GM23338 (cell line): Measurements from ENCODE around the gene VMAC. TPM values are rescaled to one million over a fixed set of nuclear protein-coding genes. Genes with fewer than 3 reads are reported as not detected.

ENCODE experiments used
- ATAC-seq: fragments of 200-7000 bp; cut with Tn5 transposase; 3 replicates; pipeline ENCODE4 v1.9.1; 2020
- DNase-seq: peaks from one replicate; pipeline ENCODE4 v3.0.0-alpha.2; 2015; ENCODE audit warnings: low spot score
- H2AFZ ChIP-seq: fragments of 200-600 bp; sonication (generic); 2 replicates; pipeline ENCODE4 v1.8.0; 2016; ENCODE audit warnings: antibody characterized with exemption, mild to moderate bottlenecking, moderate library complexity
- H3F3A ChIP-seq: fragments of 200-600 bp; sonication (generic); replicated peaks from 2 replicates; pipeline ENCODE4 v1.8.0; 2017; ENCODE audit warnings: antibody characterized with exemption, mixed run types, low read depth
- H3K27ac ChIP-seq: fragments of 200-600 bp; sonication (generic); 2 replicates; pipeline ENCODE4 v1.6.1; 2016; ENCODE audit warnings: low read depth
- H3K27me3 ChIP-seq: fragments of 200-600 bp; sonication (generic); 2 replicates; pipeline ENCODE4 v1.8.0; 2016; ENCODE audit warnings: mild to moderate bottlenecking, mixed run types, moderate library complexity; ENCODE audit not compliant: insufficient read depth
- H3K36me3 ChIP-seq: fragments of 200-600 bp; sonication (generic); 2 replicates; pipeline ENCODE4 v1.8.0; 2016; ENCODE audit warnings: mild to moderate bottlenecking; ENCODE audit not compliant: insufficient read depth
- H3K4me1 ChIP-seq: fragments of 200-600 bp; sonication (generic); 2 replicates; pipeline ENCODE4 v1.8.0; 2016; ENCODE audit warnings: mild to moderate bottlenecking, moderate library complexity; ENCODE audit not compliant: insufficient read depth
- H3K4me2 ChIP-seq: fragments of 200-600 bp; sonication (generic); 2 replicates; pipeline ENCODE4 v1.7.1; 2017; ENCODE audit warnings: mixed run types
- H3K4me3 ChIP-seq: fragments of 200-600 bp; sonication (generic); 2 replicates; pipeline ENCODE4 v1.6.1; 2016; ENCODE audit warnings: mixed run types
- H3K79me2 ChIP-seq: fragments of 200-600 bp; sonication (generic); replicated peaks from 2 replicates; pipeline ENCODE4 v1.8.0; 2017; ENCODE audit warnings: mild to moderate bottlenecking; ENCODE audit not compliant: insufficient read depth
- H3K9me2 ChIP-seq: fragments of 200-600 bp; sonication (generic); 2 replicates; pipeline ENCODE4 v1.8.0; 2017; ENCODE audit not compliant: insufficient read depth
- H4K20me1 ChIP-seq: fragments of 200-600 bp; sonication (generic); replicated peaks from 2 replicates; pipeline ENCODE4 v1.8.0; 2017; ENCODE audit warnings: mild to moderate bottlenecking; ENCODE audit not compliant: insufficient read depth
- H3K27ac Mint-ChIP-seq: 2 replicates; pipeline ENCODE4 v1.8.0; 2020; ENCODE audit warnings: inconsistent platforms, mild to moderate bottlenecking, moderate library complexity, mixed read lengths
- H3K27me3 Mint-ChIP-seq: 3 replicates; pipeline ENCODE4 v1.8.0; 2022; ENCODE audit warnings: low read depth, mild to moderate bottlenecking, moderate library complexity, mixed read lengths, inconsistent platforms; ENCODE audit not compliant: insufficient read depth, poor library complexity
- H3K36me3 Mint-ChIP-seq: 3 replicates; pipeline ENCODE4 v1.8.0; 2021; ENCODE audit warnings: low read depth, mild to moderate bottlenecking, inconsistent platforms, moderate library complexity, mixed read lengths
- H3K4me1 Mint-ChIP-seq: 3 replicates; pipeline ENCODE4 v1.8.0; 2020; ENCODE audit warnings: mild to moderate bottlenecking, inconsistent platforms, mixed read lengths
- H3K4me3 Mint-ChIP-seq: 3 replicates; pipeline ENCODE4 v1.8.0; 2021; ENCODE audit warnings: moderate library complexity, mild to moderate bottlenecking, inconsistent platforms, mixed read lengths
- H3K9me3 Mint-ChIP-seq: 3 replicates; pipeline ENCODE4 v1.8.0; 2020; ENCODE audit warnings: moderate library complexity, mild to moderate bottlenecking, inconsistent platforms, mixed read lengths
- CREB1 ChIP-seq: fragments of 250-450 bp; sonication (Bioruptor Pico); IDR thresholded peaks from 2 replicates; pipeline ENCODE4 v1.5.0; 2020; ENCODE audit warnings: low read depth, mild to moderate bottlenecking, moderate library complexity
- EZH2 ChIP-seq: fragments of 200-600 bp; sonication (generic); IDR thresholded peaks from one replicate; pipeline ENCODE4 v1.8.0; 2017; ENCODE audit warnings: antibody characterized with exemption, mild to moderate bottlenecking, low read depth; ENCODE audit not compliant: unreplicated experiment
- EZH2phosphoT487 ChIP-seq: fragments of 200-600 bp; sonication (generic); IDR thresholded peaks from one replicate; pipeline ENCODE4 v1.8.1; 2018; ENCODE audit warnings: antibody characterized with exemption; ENCODE audit not compliant: unreplicated experiment
- JUNB ChIP-seq: IDR thresholded peaks from one replicate; pipeline ENCODE4 v1.6.1; 2016; ENCODE audit warnings: antibody characterized with exemption; ENCODE audit not compliant: unreplicated experiment
- NANOG ChIP-seq: IDR thresholded peaks from 2 replicates; pipeline ENCODE4 v1.6.1; 2016; ENCODE audit warnings: antibody characterized with exemption, borderline replicate concordance
- POLR2AphosphoS5 ChIP-seq: IDR thresholded peaks from 2 replicates; pipeline ENCODE4 v1.6.1; 2016; ENCODE audit warnings: antibody characterized with exemption, low read depth
- REST ChIP-seq: IDR thresholded peaks from one replicate; pipeline ENCODE4 v1.6.1; 2018; ENCODE audit warnings: antibody characterized with exemption; ENCODE audit not compliant: unreplicated experiment
- STAT1 ChIP-seq: IDR thresholded peaks from one replicate; pipeline ENCODE4 v1.6.1; 2016; ENCODE audit warnings: antibody characterized with exemption; ENCODE audit not compliant: unreplicated experiment
- ZNF114 ChIP-seq: fragments of 250-450 bp; sonication (Bioruptor Pico); IDR thresholded peaks from 2 replicates; pipeline ENCODE4 v1.5.0; 2020; ENCODE audit warnings: mild to moderate bottlenecking, moderate library complexity
- ZNF331 ChIP-seq: fragments of 250-450 bp; sonication (Bioruptor Pico); IDR thresholded peaks from 2 replicates; pipeline ENCODE4 v1.5.0; 2020; ENCODE audit warnings: low read depth, mild to moderate bottlenecking, moderate library complexity
- polyA plus RNA-seq: library from polyadenylated mRNA; unstranded; fragments of >200 nt; fragmentation: Nextera tagmentation; extraction: Ambion mirVana; gene quantifications from 2 replicates; pipeline ENCODE4 v1.2.1, GENCODE V29; 2016
- total RNA-seq: library from RNA; depleted of rRNA; stranded (reverse); fragments of >200 nt; shearing (Covaris generic); gene quantifications from 2 replicates; pipeline ENCODE4 v1.2.3, GENCODE V29; 2014
- TF ChIP-seq, protein P1 (sequence below): IDR thresholded peaks from 2 replicates; pipeline ENCODE4 v1.6.1; 2016; ENCODE audit warnings: antibody characterized with exemption
- TF ChIP-seq, protein P2 (sequence below), 2 experiments: fragments of 200-600 bp in 1 of 2; sonication (generic) in 1 of 2; conservative IDR thresholded peaks; 2 replicates each; pipeline versions ENCODE4 v1.5.1 to v1.6.1; 2016 to 2017; ENCODE audit warnings: antibody characterized with exemption in 2 of 2, low read depth in 2 of 2, mild to moderate bottlenecking in 2 of 2, moderate library complexity in 1 of 2
- TF ChIP-seq, protein P3 (sequence below): fragments of 250-450 bp; sonication (Bioruptor Pico); IDR thresholded peaks from 2 replicates; pipeline ENCODE4 v1.5.0; 2020; ENCODE audit warnings: mild to moderate bottlenecking, moderate library complexity

VMAC gene
- total and polyA plus RNA-seq, 2 experiments from 2014 or later: 0.79 to 3.7 TPM

GRCh38 chr19:5922161-5922545 is 17.5 kb downstream of the VMAC start:
- ATAC-seq: no peak
- Mint-ChIP-seq H3K27ac (no peak overlapping the region), H3K4me3 (no peak overlapping the region), H3K36me3 (peaks cover 62% of the 10 kb centered on the region), H3K9me3 (no peaks in the 10 kb centered on the region), H3K4me1 (no peaks in the 10 kb centered on the region), H3K27me3 (peaks cover 2% of the 10 kb centered on the region)
- H3K4me2 ChIP-seq: no peak overlapping the region
- peaks cover 20% of the 10 kb centered on the region for H3K36me3 ChIP-seq
- no peak for DNase-seq
- H3K79me2 ChIP-seq: no peaks in the 10 kb centered on the region
- H4K20me1 ChIP-seq: no peaks in the 10 kb centered on the region; the same call in 1 of the 2 replicates
- H3K27me3 ChIP-seq: no peaks in the 10 kb centered on the region
- H2AFZ ChIP-seq: no peak overlapping the region
- no peak overlapping the region for H3K4me3 ChIP-seq
- H3K9me2 ChIP-seq: no peaks in the 10 kb centered on the region
- no peaks in the 10 kb centered on the region for H3F3A ChIP-seq
- H3K27ac ChIP-seq: no peak overlapping the region
- no peaks in the 10 kb centered on the region for H3K4me1 ChIP-seq
- TF ChIP-seq REST (no peak), STAT1 (no peak), ZNF331 (CRISPR knock-in tag) (no peak), EZH2 (no peak), EZH2phosphoT487 (no peak), CREB1 (no peak), JUNB (no peak), ZNF114 (no peak), NANOG (no peak), POLR2AphosphoS5 (no peak)
- TF ChIP-seq, protein P1, sequence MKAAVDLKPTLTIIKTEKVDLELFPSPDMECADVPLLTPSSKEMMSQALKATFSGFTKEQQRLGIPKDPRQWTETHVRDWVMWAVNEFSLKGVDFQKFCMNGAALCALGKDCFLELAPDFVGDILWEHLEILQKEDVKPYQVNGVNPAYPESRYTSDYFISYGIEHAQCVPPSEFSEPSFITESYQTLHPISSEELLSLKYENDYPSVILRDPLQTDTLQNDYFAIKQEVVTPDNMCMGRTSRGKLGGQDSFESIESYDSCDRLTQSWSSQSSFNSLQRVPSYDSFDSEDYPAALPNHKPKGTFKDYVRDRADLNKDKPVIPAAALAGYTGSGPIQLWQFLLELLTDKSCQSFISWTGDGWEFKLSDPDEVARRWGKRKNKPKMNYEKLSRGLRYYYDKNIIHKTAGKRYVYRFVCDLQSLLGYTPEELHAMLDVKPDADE: no peak
- TF ChIP-seq, protein P2, sequence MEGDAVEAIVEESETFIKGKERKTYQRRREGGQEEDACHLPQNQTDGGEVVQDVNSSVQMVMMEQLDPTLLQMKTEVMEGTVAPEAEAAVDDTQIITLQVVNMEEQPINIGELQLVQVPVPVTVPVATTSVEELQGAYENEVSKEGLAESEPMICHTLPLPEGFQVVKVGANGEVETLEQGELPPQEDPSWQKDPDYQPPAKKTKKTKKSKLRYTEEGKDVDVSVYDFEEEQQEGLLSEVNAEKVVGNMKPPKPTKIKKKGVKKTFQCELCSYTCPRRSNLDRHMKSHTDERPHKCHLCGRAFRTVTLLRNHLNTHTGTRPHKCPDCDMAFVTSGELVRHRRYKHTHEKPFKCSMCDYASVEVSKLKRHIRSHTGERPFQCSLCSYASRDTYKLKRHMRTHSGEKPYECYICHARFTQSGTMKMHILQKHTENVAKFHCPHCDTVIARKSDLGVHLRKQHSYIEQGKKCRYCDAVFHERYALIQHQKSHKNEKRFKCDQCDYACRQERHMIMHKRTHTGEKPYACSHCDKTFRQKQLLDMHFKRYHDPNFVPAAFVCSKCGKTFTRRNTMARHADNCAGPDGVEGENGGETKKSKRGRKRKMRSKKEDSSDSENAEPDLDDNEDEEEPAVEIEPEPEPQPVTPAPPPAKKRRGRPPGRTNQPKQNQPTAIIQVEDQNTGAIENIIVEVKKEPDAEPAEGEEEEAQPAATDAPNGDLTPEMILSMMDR (conservative IDR thresholded peaks at IDR 0.05; ENCODE audit: low read depth in 2 of 2): no peak
- TF ChIP-seq, protein P3, sequence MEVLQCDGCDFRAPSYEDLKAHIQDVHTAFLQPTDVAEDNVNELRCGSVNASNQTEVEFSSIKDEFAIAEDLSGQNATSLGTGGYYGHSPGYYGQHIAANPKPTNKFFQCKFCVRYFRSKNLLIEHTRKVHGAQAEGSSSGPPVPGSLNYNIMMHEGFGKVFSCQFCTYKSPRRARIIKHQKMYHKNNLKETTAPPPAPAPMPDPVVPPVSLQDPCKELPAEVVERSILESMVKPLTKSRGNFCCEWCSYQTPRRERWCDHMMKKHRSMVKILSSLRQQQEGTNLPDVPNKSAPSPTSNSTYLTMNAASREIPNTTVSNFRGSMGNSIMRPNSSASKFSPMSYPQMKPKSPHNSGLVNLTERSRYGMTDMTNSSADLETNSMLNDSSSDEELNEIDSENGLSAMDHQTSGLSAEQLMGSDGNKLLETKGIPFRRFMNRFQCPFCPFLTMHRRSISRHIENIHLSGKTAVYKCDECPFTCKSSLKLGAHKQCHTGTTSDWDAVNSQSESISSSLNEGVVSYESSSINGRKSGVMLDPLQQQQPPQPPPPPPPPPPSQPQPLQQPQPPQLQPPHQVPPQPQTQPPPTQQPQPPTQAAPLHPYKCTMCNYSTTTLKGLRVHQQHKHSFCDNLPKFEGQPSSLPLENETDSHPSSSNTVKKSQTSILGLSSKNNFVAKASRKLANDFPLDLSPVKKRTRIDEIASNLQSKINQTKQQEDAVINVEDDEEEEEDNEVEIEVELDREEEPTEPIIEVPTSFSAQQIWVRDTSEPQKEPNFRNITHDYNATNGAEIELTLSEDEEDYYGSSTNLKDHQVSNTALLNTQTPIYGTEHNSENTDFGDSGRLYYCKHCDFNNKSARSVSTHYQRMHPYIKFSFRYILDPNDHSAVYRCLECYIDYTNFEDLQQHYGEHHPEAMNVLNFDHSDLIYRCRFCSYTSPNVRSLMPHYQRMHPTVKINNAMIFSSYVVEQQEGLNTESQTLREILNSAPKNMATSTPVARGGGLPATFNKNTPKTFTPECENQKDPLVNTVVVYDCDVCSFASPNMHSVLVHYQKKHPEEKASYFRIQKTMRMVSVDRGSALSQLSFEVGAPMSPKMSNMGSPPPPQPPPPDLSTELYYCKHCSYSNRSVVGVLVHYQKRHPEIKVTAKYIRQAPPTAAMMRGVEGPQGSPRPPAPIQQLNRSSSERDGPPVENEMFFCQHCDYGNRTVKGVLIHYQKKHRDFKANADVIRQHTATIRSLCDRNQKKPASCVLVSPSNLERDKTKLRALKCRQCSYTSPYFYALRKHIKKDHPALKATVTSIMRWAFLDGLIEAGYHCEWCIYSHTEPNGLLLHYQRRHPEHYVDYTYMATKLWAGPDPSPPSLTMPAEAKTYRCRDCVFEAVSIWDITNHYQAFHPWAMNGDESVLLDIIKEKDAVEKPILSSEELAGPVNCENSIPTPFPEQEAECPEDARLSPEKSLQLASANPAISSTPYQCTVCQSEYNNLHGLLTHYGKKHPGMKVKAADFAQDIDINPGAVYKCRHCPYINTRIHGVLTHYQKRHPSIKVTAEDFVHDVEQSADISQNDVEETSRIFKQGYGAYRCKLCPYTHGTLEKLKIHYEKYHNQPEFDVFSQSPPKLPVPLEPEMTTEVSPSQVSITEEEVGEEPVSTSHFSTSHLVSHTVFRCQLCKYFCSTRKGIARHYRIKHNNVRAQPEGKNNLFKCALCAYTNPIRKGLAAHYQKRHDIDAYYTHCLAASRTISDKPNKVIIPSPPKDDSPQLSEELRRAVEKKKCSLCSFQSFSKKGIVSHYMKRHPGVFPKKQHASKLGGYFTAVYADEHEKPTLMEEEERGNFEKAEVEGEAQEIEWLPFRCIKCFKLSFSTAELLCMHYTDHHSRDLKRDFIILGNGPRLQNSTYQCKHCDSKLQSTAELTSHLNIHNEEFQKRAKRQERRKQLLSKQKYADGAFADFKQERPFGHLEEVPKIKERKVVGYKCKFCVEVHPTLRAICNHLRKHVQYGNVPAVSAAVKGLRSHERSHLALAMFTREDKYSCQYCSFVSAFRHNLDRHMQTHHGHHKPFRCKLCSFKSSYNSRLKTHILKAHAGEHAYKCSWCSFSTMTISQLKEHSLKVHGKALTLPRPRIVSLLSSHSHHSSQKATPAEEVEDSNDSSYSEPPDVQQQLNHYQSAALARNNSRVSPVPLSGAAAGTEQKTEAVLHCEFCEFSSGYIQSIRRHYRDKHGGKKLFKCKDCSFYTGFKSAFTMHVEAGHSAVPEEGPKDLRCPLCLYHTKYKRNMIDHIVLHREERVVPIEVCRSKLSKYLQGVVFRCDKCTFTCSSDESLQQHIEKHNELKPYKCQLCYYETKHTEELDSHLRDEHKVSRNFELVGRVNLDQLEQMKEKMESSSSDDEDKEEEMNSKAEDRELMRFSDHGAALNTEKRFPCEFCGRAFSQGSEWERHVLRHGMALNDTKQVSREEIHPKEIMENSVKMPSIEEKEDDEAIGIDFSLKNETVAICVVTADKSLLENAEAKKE (CRISPR knock-in tag): no peak
